NCI-H1436 (cell line): ENCODE data around the gene ABCF2.

ENCODE experiments used
- DNase-seq: peaks from one replicate; lab custom pipeline; 2025; lab: John Stamatoyannopoulos, UW

Gene ABCF2

DNA sequence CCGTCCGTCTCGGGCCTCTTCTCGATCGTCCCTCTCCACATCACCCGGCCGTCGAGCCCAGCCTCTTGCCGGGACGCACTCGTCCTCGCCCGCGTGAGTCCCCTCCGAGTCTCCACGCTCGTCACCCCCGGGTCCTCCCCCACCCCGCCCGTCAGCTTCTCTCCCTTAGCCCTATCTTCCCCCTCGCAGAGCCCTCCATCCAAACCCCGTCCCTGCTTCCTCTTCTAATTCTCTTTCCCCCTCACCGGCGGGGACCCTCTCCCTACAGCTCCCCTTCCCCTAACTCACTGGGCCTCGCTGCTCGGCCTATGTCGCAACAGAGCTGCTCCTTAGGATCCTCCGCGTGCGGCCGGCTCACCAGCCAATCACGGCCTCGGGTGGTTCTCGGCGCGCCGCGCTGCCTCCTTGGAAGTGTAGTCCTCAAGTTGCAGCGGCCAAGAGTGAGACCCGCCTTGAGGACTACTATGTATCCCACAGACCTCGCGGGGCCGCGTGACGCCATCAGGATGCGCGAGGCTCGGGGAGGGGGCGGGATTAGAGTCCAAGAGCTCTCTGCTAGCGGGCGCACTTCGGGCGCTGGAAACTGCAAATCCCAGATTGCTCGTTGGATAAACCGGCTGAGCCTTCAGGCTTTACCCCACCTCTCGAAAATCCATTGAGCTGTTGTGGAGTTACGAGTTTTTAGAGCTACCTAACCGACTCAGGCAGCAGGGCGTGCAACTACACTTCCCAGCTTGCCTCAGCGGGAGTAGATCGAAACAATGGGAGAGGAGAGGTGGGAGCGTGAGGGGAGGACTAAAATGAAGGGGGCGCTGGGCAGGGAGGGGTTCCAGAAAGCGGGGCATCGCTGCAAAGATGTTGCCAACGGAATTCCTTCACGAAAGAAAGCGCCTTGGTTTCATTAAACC is at the start of gene ABCF2:
TSS of gene ABCF2 (minus strand) at position 331 of the 908 bp plus-strand sequence. CDS start 747 bp downstream, outside the sequence.
- DNase-seq = peak; percentile 96

DNA sequence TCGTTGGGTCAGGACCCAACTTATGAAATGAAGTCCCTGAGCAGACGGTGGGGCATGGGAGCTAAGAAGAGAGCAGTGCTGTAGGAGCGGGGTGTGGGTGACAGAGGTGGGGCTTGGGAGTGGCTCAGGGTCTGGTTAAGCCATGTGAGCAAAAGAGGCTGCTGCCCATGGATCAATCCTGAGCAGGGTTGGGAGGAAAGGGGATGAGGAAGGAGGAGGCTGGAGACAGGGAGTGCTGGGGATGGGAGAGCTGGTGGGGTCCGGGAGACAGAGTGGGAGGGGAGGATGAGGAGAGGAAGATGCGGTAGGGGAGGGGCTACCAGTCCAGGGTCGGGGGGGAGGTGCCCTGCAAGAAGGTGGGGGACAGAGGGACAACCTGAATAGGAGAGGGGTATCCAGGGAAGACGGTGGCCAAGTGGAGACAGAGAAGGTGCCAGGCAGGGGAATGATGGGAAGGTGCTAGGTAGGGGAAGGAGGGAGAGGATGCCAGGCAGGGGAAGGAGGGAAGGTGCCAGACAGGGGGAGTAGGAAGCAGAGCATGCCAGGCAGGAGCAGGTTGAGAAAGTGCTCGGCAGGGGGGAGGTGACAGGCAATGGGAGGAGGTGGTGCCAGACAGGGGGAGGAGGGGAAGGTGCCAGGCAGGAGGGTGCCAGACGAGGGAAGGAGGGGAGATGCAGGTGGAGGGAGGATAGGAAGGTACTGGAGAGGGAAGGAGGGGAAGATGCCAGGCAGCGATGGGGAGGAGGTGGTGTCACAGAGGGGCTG is 49.0 kb upstream of the ABCF2 start:
- DNase-seq = no peak

DNA sequence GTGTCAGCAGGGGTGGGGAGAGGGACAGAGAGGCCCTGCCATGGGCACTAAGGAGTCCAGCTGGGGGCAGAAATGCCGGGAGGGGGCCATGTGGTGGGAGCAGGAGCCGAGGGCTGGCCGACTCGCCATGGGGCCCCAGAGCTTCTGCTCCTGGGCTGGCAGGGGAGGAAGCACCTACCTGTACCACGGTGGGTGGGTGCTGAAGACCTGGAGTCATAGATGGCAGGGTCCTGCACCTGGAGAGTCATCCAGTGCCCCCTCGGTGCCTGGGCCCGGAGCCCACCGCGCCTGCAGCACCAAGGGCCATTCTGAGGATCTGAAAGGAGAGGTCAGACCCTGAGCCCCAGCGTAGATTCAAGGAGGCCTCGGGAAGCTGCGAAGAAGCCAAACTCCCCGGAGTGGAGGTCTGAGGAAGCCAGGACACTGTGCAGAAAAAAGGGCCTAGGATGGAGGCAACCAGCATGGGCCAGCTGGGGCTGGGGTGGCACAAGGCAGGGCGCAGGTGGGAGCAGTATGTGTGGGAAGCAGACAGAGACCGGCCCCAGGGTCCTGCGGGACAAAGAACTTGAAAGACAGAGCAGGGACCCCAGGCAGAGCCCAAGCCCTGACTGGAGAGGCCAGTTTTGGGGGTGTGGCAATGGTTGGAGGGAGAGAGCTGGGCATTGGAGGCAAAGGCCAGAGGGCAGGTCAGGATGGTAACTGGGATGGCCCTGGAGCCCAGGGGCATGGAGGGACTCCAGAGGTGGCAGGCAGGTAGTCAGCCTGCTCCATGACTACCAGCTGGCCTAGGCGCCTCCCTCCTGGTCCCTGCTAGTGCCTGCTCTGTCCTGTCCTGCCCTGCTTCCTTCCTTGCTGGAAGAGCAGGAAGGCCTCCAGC is 48.2 kb upstream of the ABCF2 start:
- DNase-seq = no peak

DNA sequence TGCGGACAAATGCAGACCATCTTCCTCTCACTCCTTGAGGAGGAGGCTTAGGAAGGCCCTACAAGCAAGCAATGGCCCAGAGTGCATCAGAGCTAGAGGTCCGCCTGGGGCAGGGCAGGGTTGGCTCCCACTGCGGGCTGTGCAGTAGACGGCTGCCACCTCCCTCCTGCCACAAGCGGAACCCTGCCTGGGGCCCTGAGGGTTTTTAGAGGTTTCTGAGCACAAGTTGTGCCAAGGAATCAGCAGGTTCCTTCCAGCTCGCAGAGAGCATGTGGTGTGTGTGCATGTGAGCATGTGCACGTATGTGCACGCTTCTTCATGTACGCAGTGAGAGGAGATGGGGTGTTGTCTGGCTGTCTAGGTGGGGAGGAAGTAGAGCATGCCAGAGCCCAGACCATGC is 47.4 kb upstream of the ABCF2 start:
- DNase-seq = no peak

DNA sequence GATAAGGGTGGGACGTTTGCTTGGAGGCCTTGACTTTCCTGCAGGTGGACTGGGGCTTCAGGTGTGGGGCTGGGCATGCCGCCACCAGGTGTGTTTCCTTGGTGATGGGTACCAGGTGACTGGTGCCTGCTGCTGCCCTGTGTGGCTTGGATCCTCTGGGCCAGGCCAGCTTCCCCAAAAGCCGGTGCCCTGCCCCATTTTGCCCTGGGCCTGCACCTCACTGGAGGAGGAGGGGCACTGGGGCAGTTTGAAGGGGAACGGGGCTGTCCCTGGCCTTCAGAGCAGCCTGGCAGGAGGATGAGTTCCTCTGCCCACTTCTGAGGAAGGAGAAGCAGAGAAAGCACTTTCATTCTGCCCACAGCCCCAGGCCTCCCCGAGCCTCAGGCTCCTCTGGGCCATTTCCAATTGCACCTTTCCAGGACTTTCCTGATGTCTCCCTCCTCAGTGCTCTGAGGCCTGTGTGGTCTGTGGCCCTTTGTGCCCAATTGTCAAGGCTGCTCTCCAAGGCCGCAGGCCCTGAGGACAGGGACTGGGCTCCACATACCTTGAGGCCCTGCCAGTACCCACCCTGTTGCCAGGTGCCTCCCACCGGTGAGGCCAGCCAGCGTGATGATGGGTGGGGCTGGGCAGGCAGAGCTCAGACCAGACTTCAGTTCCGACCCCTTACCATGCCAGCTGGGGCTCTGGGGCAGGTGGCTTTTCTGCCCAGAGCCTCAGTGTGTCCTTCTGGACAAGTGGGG is 46.8 kb upstream of the ABCF2 start:
- no peak for DNase-seq

DNA sequence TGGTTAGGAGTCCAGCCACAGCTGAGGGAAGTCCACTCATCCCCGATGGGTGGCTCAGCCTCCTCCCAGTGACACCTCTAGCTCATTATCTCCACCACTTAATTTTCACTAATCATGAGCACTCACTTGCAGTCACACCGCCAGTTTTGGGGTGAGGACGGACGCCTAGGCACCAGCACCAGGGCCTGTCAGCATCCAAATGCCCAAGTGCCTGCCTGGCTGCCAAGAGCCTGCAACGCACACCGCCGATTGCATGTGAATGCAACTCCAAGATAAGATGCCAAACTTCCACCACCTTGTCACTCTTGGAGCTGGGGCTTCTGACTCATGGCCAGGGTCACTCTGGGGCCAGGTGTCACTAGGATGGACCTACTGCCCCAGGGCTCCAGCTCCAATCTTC is 45.9 kb upstream of the ABCF2 start:
- DNase-seq = no peak

DNA sequence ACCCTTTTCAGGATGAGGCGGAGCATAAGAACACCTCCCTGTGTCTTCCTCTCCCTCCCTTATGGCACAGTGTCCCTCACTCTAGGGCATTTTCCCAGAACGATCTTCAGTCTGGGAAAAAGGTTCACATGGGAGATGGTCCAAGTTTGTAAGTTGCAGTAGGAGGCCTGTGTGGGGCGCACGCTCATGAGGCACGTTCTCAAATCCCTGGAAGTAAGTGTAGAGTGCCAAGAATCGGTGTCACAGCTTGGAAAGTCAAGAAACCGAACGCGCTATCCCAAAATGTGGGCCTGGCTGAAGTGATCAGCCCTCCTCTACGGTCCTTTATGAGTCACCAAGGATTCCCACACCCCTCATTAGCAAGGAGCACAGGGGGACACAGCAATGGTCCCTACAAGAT is 45.4 kb upstream of the ABCF2 start:
- no peak for DNase-seq

DNA sequence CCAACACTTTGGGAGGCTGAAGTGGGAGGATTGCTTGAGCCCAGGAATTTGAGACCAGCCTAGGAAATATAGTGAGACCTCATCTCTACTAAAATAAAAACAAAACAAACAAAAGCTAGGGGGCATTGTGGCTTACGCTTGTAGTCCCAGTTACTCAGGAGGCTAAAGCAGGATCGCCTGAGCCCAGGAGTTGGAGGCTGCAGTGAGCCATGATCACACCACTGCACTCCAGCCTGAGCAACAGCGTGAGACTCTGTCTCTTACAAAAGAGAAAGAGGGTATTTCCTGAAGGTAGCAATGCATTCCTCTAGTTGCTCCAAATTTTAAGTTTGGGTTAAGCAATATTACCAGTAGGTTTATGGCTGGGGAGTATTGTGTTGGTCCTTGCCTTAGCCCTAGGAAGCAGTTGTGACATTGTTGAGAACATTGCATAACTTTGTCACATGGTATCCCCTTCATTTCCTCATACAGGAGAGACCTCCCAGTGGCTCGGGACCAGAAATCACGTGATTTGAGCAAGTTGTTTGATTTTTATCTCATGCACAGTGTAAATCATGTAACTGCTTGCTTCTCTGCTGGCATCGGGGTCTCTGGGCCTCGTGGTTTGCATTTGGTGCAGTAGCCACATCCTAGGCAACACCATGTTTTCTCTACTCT is 44.8 kb upstream of the ABCF2 start:
- no peak for DNase-seq

DNA sequence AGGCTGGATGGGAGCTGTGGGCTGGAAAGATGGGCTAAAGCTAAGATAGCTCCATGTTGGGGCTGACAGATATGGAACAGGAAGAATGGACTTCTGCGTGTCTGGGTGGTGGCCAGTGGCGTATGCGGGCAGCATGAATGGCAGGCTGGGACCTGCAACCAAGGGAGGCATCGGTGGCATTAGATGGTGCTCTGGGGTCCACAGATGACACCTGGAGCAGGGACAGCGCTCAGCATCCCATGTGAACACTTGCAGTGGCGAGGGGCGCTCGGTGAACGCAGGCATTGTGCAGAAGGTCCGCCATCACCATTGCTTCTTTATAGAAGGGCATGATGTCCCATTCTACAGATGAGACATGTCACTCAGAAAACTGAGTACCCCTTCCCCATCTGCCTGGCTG is 42.5 kb upstream of the ABCF2 start:
- DNase-seq = no peak

DNA sequence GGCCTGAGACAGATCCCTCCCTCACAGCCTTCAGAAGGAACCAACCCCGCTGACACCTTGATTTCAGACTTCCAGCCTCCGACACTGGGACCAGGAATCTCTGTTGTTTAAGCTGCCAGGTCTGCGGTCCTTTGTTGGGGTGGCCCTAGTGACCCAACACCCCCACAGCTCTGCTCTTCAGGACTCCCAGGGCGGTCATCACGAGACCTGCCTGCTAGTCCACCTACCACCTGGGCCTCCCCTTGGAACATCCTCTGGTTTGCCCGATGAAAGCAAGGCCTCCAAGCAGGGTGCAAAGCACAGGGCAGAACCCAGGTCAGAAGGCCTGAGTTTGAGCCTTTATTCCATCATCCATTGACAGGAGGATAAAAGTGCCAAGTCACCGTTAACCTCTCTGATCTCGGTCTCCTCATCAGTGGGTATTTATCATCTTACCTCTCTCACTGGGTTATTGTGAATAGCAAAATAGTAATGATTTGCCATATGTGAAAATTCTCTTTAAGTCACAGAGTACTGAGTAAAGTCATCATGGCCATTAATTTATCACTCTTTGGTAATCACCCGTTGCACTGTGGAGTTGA is 38.4 kb upstream of the ABCF2 start:
- DNase-seq = no peak

DNA sequence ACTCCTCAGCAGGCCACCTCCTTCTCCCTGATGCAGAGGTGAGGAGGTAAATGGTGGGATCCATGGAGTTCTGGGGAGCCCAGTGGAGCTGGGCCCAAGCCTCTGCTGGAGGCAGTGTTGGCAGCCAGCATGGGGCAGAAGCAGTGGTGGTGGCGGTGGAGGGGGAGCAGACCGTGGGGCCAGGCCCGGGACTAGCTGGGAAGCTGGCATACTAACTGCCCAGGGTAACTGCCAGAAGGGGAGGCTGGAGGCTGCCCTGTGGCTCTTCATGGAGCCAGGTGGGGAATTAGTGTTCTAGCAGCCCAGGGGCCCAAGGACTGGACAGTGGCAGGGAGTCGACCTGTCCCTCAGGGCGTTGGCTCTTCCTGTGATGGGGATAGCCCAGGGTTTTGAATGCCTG is 37.6 kb upstream of the ABCF2 start:
- DNase-seq = no peak

DNA sequence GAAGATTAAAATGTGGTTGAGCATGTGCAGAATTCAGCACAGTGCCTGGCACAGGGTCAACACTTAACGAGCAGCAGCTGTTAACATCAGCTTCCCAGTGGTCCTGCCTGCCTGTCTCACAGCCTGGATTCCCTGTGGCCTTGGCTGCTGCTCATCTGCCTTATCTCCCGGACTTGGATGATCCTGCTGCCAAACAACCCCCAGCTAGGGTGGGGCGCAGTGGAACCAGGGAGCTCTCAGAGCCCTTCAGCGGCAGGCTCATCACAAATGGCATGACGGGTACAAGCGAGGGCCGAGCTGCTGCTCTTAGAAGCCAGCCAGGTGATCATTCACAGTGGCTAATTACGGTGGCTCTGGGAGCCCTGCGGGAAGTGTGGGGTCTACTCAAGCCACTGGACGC is 34.5 kb upstream of the ABCF2 start:
- DNase-seq = no peak

DNA sequence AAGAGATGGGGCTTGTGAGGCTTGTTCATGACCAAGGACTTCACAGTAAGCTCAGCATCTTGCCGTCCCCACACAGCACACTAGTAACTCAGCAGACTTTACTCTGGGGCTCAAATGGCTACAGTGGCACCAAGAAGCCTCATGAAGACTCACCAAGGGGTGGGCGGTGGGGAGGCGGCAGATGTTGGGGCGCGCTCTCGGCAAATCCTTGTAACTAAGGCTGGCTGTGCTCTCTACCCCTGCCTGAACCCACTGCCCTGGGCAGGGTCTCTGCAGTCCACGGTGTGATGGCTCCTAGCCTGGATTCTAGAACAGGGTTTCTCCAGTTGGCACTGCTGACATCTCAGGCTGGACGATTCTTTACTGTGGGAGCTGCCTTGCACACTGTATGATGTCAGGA is 33.9 kb upstream of the ABCF2 start:
- DNase-seq = no peak

DNA sequence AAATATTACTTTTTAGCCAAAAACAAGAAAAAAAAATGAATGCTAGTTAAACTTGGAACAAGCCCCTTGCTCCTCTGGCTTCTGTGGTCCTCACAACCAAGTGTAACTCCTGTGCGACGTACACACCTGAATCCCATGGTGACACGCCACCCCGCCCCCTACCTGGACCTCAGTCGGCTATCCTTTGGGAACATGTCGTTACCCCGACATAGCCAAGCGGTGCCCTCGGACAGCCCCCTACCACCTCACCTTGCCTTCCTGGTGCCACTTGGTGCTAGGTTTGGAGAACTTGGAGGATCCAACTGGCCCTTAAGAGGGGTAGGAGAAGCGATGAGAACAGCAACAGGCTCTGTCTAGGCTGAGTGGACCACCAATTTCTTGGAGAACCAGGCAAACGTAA is 33.5 kb upstream of the ABCF2 start:
- DNase-seq = no peak

DNA sequence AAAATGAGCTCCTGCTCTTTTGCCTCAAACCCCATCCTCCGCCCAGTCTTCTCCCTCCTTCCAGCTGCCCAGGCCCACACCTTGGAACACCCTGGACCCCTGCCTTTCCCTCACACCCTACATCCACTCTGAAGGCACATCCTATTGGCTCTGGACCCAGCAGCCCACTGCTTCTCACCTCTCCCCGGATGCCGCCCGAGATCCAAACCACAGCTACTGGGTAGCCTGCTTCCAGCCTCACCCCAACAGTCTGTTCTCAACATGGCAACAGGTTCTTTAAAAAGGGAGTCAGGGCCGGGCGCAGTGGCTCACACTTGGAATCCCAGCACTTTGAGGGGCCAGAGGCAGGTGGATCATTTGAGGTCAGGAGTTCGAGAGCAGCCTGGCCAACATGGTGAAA is 31.0 kb upstream of the ABCF2 start:
- DNase-seq = no peak

DNA sequence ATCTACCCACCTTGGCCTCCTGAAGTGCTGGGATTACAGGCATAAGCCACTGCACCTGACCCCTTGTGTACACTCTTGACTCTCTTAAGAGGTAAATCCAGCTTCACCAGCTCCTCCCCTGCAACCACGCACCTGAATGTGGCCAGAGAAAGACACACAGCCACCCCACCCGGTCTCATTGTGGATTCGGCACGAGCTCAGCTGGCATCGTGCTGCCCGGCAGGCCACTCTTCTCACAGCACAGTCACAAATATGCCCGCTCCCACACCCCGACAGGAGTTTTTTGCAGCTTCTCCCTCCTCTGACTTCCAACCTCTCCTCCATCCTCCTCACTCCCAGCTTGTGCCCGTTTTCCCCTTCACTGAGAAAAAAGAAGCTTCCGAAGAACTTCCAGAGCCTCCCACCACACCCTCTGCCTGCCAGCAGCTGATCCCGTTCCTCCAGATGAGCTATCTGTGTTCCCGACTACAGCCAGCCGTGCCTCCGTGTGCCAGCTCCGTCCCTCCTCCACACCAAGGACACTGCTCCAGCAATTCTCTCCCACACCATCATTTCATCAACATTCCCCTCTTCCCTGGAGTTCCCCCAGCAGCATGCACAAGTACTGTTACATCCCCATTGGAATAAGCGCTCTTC is 29.5 kb upstream of the ABCF2 start:
- no peak for DNase-seq

DNA sequence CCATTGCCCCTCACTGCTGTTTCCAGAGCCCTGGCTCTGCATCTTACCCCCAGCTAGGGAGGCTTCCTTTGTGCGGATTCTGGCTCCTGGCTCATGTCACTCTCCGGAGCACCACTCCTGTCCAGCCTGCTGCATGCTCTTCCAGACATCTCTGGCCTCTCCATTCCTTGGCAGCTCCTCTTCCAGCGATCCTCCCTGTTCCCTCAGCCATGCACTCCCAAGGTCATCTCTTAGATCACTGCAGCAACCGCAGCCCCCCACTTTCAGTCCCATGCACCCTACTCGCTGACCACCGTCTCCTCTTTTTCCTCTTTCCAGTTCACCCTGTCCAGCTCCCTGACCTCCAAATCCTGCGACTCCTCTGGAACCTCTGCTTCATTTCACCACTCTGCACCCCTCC is 28.4 kb upstream of the ABCF2 start:
- no peak for DNase-seq

DNA sequence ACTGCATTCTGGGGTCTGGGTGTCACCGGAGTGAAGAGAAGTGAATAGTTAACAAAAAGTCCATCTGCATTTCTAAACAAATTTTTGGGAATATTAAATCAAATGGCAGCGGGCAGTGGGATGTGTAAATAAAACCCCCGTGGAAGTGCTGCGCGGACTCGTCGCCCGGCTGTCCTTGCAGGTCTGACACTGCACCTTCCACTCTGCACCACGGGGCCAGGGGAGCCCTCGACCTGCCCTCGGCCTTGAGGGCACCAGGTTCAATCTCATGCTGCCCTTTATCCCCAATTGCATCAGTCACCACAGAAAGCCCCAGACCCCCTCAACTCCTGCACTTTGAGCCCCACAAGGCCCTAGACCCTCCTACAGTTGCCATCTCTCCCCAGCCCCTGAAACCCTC is 27.8 kb upstream of the ABCF2 start:
- DNase-seq = no peak

DNA sequence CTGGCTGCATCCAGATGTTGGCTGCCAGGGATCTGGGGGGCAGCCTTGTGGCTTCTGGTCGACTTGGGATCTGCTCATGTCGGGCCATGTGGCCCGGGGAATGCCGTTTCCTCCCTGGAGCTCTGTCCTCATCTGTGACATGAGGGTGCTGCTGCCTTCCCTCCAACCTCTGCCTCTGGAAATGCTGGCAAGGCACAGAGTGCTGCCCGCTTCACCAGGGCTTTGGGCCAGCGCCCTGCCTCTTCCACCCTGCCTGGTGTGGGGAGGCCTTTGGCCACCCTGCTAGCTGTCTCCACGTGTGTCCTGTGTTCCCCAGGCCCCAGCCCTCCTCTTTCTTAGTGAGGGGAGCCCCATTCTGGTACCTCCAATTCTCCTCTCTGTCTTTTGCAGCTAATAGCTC is 27.3 kb upstream of the ABCF2 start:
- DNase-seq = no peak
